Activated T-helper 9 cell treated with anti-CD3 and anti-CD28 coated beads, Interleukin-2, amount 50 U/mL, for 16 hours (primary cell): ENCODE results near the gene TRIM71.
"Not testable (repeated sequence)": the region's sequence is repeated elsewhere in the genome, so short reads cannot be mapped to it uniquely, and the experiment has no call there.

Experiments used
- DNase-seq: peaks from one replicate; pipeline ENCODE4 v3.0.0-alpha.2; 2020; ENCODE audit warnings: low read depth

The TRIM71 gene

DNA sequence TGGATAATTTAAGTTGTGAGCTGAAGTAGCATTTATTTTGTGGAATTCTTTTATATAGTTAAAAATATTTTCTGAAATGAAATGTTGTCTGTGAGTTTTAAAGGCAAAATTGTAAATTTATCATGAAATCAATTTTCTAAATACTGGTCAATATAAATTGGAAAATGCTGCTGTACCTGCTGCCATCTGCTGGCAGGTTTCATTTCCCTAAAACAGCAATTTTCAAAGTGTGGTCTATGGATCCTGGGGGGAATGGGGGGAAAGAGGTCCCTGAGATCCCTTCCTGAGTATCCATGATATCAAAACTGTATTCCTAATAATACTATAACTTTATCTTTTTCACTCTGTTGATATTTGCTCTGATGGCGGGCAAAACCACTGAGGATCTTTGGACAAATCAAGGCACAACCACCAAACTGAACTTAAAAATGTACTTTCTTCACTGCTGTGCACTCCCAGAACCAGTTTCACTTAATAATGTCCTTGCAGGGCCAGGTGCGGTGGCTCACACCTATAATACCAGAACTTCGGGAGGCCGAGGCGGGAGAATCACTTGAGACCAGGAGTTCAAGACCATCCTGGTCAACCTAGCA lies 116.4 kb downstream of the TRIM71 start:
- DNase-seq: no peak

DNA sequence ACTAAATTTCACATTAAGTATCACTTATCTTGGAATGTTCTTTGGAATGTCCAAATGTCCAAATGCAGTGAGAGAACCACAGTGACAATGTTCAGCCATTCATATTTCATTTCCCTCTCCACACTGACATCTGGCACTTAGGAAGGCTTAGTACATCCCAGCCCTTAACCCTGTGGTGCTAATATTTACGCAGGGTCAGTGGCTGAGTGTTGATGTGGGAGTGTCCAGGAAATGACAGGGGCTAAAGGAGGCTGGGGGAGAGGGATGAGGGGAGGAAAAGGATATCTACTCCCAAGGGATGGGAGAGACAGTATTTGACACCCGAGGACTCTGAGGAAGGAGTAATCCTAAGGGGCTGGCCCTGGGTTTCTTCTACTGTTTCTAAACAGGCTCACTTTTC lies 119.5 kb downstream of the TRIM71 start:
- DNase-seq: no peak

DNA sequence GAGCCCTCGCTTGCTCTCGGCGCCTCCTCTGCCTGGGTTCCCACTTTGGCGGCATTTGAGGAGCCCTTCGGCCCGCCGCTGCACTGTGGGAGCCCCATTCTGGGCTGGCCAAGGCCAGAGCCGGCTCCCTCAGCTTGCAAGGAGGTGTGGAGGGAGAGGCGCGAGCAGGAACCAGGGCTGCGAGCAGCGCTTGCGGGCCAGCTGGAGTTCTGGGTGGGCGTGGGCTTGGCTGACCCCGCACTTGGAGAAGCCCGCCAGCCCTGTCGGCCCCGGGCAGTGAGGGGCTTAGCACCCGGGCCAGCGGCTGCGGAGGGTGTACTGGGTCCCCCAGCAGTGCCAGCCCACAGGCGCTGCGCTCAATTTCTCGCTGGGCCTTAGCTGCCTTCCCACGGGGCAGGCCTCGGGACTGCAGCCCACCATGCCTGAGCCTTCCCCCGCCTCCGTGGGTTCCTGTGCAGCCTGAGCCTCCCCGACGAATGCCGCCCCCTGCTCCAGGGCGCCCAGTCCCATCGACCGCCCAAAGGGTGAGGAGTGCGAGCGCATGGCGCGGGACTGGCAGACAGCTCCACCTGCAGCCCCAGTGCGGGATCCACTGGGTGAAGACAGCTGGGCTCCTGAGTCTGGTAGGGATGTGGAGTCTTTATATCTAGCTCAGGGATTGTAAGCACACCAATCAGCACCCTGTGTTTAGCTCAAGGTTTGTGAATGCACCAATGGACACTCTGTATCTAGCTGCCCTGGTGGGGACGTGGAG lies 121.9 kb downstream of the TRIM71 start:
- not testable (repeated sequence) for DNase-seq

- DNase-seq: no peak
These were observed 122.9 kb downstream of the TRIM71 start for GRCh38 chr3:32940726-32941125.

GRCh38 chr3:32945136-32945535 lies 127.3 kb downstream of the TRIM71 start:
- DNase-seq: no peak

DNA sequence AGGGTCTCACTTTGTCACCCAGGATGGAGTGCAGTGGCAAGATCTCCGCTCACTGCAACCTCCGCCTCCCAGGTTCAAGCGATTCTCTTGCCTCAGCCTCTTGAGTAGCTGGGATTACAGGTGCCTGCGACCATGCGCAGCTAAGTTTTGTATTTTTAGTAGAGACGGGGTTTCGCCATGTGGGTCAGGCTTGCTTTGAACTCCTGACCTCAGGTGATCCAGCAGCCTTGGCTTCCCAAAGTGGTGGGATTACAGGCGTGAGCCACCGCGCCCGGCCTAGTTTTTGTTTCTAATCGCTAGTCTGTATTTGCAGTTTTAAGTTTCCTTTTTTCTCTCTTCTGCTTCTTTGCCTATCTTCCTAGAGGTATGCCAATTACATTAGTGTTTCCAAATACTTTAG lies 127.8 kb downstream of the TRIM71 start:
- not testable (repeated sequence) for DNase-seq

GRCh38 chr3:32946973-32947788 lies 129.4 kb downstream of the TRIM71 start:
- DNase-seq: no peak
